B cell (primary cell): ENCODE measurements around the gene CIAO2B. TPM values are rescaled to one million over a fixed set of nuclear protein-coding genes. Genes with fewer than 3 reads are reported as not detected.

Source experiments
- ATAC-seq: fragments of 200-7000 bp; cut with Tn5 transposase; one replicate; pipeline ENCODE4 v1.10.0; 2021; ENCODE audit warnings: low read depth, mild to moderate bottlenecking, moderate number of reproducible peaks, moderate library complexity
- CTCF ChIA-PET: fragments of 350-600 bp; sonication (Branson Sonifier 250); formaldehyde crosslinking; loops from one replicate; lab custom pipeline; 2021; ENCODE audit warnings: antibody characterized with exemption, inconsistent platforms; lab: Charles Lee
- POLR2A ChIA-PET: fragments of 350-600 bp; sonication (Branson Sonifier 250); formaldehyde crosslinking; loops from one replicate; lab custom pipeline; 2021; ENCODE audit warnings: antibody characterized with exemption; lab: Charles Lee
- DNase-seq: peaks from one replicate; pipeline ENCODE4 v3.0.0; 2013
- H2AFZ ChIP-seq: 2 replicates; pipeline ENCODE4 v1.6.1; 2012; ENCODE audit warnings: mild to moderate bottlenecking, low read depth, low read length; ENCODE audit not compliant: insufficient read depth, poor library complexity, severe bottlenecking
- H3K27ac ChIP-seq, 2 donors: 1 replicate in 1 of 2; 2 replicates in 1 of 2; pipeline ENCODE4 v1.5.1; 2012 to 2013; ENCODE audit warnings: low read length in 2 of 2, mild to moderate bottlenecking in 2 of 2, moderate library complexity in 1 of 2
- H3K27me3 ChIP-seq, 4 experiments: fragments of 200-600 bp in 1 of 4; sonication (generic) in 1 of 4; replicated peaks in 1 of 4; 1 replicate in 2 of 4; 2 replicates in 2 of 4; pipeline versions ENCODE4 v1.6.1 to v1.7.0; 2013 to 2016; ENCODE audit warnings: low read length in 3 of 4, mild to moderate bottlenecking in 2 of 4, mixed read lengths in 1 of 4, moderate library complexity in 1 of 4; ENCODE audit not compliant: insufficient read depth in 4 of 4, control insufficient read depth in 3 of 4; ENCODE audit errors: control extremely low read depth in 1 of 4
- H3K36me3 ChIP-seq, 2 experiments: replicated peaks in 1 of 2; 1 replicate in 1 of 2; 2 replicates in 1 of 2; pipeline versions ENCODE4 v1.6.1 to v1.7.1; 2013; ENCODE audit warnings: low read length in 1 of 2; ENCODE audit not compliant: insufficient read depth in 2 of 2, control insufficient read depth in 1 of 2; ENCODE audit errors: control extremely low read depth in 1 of 2, extremely low read depth in 1 of 2
- H3K4me1 ChIP-seq, 2 donors: fragments of 200-600 bp in 1 of 2; sonication (generic) in 1 of 2; 1 replicate in 1 of 2; 2 replicates in 1 of 2; pipeline versions ENCODE4 v1.5.1 to v1.6.1; 2013 to 2017; ENCODE audit warnings: low read length in 2 of 2; ENCODE audit not compliant: control insufficient read depth in 2 of 2, insufficient read depth in 2 of 2
- H3K4me2 ChIP-seq: replicated peaks from 2 replicates; pipeline ENCODE3; 2012; ENCODE audit warnings: mild to moderate bottlenecking, low read depth, low read length; ENCODE audit not compliant: poor library complexity, severe bottlenecking
- H3K4me3 ChIP-seq, 5 experiments: fragments of 200-600 bp in 1 of 5; sonication (generic) in 1 of 5; 1 replicate in 3 of 5; 2 replicates in 2 of 5; pipeline versions ENCODE4 v1.5.1 to v1.7.0; 2011 to 2016; ENCODE audit warnings: low read length in 4 of 5, mild to moderate bottlenecking in 4 of 5, low read depth in 2 of 5, control low read depth in 1 of 5, moderate library complexity in 1 of 5; ENCODE audit not compliant: insufficient read depth in 1 of 5; ENCODE audit errors: control extremely low read depth in 1 of 5, extremely low read depth in 1 of 5
- H3K79me2 ChIP-seq: fragments of 200-600 bp; sonication (generic); one replicate; pipeline ENCODE4 v1.6.0; 2016; ENCODE audit warnings: low read length; ENCODE audit not compliant: control insufficient read depth, insufficient read depth
- H3K9ac ChIP-seq: fragments of 200-600 bp; sonication (generic); 2 replicates; pipeline ENCODE4 v1.6.1; 2017; ENCODE audit warnings: mild to moderate bottlenecking, low read length, moderate library complexity
- H3K9me3 ChIP-seq, 3 donors: one replicate each; pipeline versions ENCODE4 v1.6.1 to v1.7.1; 2013; ENCODE audit warnings: low read length in 2 of 3; ENCODE audit not compliant: control insufficient read depth in 2 of 3, insufficient read depth in 1 of 3; ENCODE audit errors: control extremely low read depth in 1 of 3
- H4K20me1 ChIP-seq: 2 replicates; pipeline ENCODE4 v1.6.0; 2012; ENCODE audit warnings: mild to moderate bottlenecking, low read length; ENCODE audit not compliant: insufficient read depth, control insufficient read depth, poor library complexity, severe bottlenecking
- H3K27ac Mint-ChIP-seq: one replicate; pipeline ENCODE4 v1.8.0; 2021; ENCODE audit warnings: mixed read lengths
- H3K27me3 Mint-ChIP-seq: one replicate; pipeline ENCODE4 v1.8.0; 2021; ENCODE audit warnings: mixed read lengths
- H3K4me1 Mint-ChIP-seq: one replicate; pipeline ENCODE4 v1.8.0; 2021; ENCODE audit warnings: mixed read lengths
- H3K4me3 Mint-ChIP-seq: one replicate; pipeline ENCODE4 v1.8.0; 2021; ENCODE audit warnings: mixed read lengths
- H3K9me3 Mint-ChIP-seq: one replicate; pipeline ENCODE4 v1.8.0; 2022; ENCODE audit warnings: mixed read lengths; ENCODE audit not compliant: insufficient read depth
- CTCF ChIP-seq: fragments of 200-600 bp; IDR thresholded peaks from one replicate; pipeline ENCODE4 v1.8.0; 2022; ENCODE audit warnings: antibody characterized with exemption, mild to moderate bottlenecking
- EZH2 ChIP-seq: IDR thresholded peaks from 2 replicates; pipeline ENCODE4 v1.6.1; 2012; ENCODE audit warnings: borderline replicate concordance, low read depth, mild to moderate bottlenecking, moderate library complexity, low read length; ENCODE audit not compliant: insufficient read depth, poor library complexity, severe bottlenecking
- WGBS: methylation state at CpG from one replicate; pipeline ENCODE4 v1.1.5; 2013; ENCODE audit warnings: missing lambda C conversion rate; ENCODE audit not compliant: insufficient coverage; 5-methylcytosine and 5-hydroxymethylcytosine counted together
- intact Hi-C: fragments of 100-400 bp; cut with micrococcal nuclease; formaldehyde crosslinking; loops from one replicate; pipeline ENCODE4 v1.10.0; 2022
- polyA plus RNA-seq: library from polyadenylated mRNA; depleted of rRNA; stranded (reverse); fragments of >200 nt; gene quantifications from 2 replicates; pipeline ENCODE4 v1.2.3, GENCODE V29; 2012
- total RNA-seq, 2 donors: library from RNA; stranded (reverse); fragments of 120-200 nt in 1 of 2; gene quantifications; 1 replicate in 1 of 2; 2 replicates in 1 of 2; pipeline versions ENCODE4 v1.2.3 to v1.2.4, GENCODE V29; 2013 to 2022

The CIAO2B gene
- total and polyA plus RNA-seq, 2 donors (not counting 1 experiment from before 2014, with no cell fraction given), result 60.6 to 159 TPM

GRCh38 chr16:66944054-66944441 is 9.8 kb upstream of the CIAO2B start:
- peaks cover 0 to 11% (median 0%) of the 10 kb centered on the region in 3 donors for H3K9me3 ChIP-seq
- H4K20me1 ChIP-seq, result no peaks in the 10 kb centered on the region
- 100% methylated on average over 2 of the region's 5 CpGs for WGBS
- no peak overlapping the region for H2AFZ ChIP-seq
- H3K9ac ChIP-seq, result no peak overlapping the region
- H3K4me2 ChIP-seq, result no peak overlapping the region
- Mint-ChIP-seq H3K4me3 (no peak overlapping the region), H3K27ac (no peak overlapping the region), H3K4me1 (peaks cover 18% of the 10 kb centered on the region), H3K27me3 (peaks cover 15% of the 10 kb centered on the region), H3K9me3 (no peaks in the 10 kb centered on the region)
- POLR2A ChIA-PET, result no interaction called here
- ATAC-seq (no peak), DNase-seq (no peak)
- no peak overlapping the region for H3K27ac ChIP-seq
- peaks cover 0 to 44% of the 10 kb centered on the region in 2 experiments for H3K36me3 ChIP-seq
- CTCF ChIA-PET, result interaction anchor here (0.5 to 2.8 kb wide), 5 partner anchors 10 to 251 kb away, joined by 3 to 14 read pairs (median 3); partner anchors contain the start of gene CIAO2B
- intact Hi-C loops, result no loop called here
- H3K4me1 ChIP-seq, result peaks cover 15 to 21% of the 10 kb centered on the region in 2 donors
- TF ChIP-seq CTCF (no peak), EZH2 (no peak)
- no peaks in the 10 kb centered on the region for H3K79me2 ChIP-seq
- H3K4me3 ChIP-seq, result no peak overlapping the region
- peaks cover 0 to 16% (median 8%) of the 10 kb centered on the region in 4 experiments for H3K27me3 ChIP-seq

GRCh38 chr16:66943426-66944053 is 9.3 kb upstream of the CIAO2B start:
- peaks cover 16% of the 10 kb centered on the region for H3K4me1 Mint-ChIP-seq
- no peak overlapping the region for H3K4me3 ChIP-seq
- no peaks in the 10 kb centered on the region for H3K9me3 Mint-ChIP-seq
- no peak for DNase-seq
- no peaks in the 10 kb centered on the region for H4K20me1 ChIP-seq
- H2AFZ ChIP-seq, result no peak overlapping the region
- H3K4me3 Mint-ChIP-seq, result no peak overlapping the region
- no peak overlapping the region for H3K27ac Mint-ChIP-seq
- no peak overlapping the region for H3K9ac ChIP-seq
- peaks cover 0 to 46% of the 10 kb centered on the region in 2 experiments for H3K36me3 ChIP-seq
- H3K27me3 ChIP-seq, result peaks cover 0 to 11% (median 5%) of the 10 kb centered on the region in 4 experiments
- H3K27ac ChIP-seq, result no peak overlapping the region
- ChIA-PET CTCF (interaction anchor here (0.5 to 2.8 kb wide), 3 partner anchors 11 to 252 kb away, joined by 3 to 14 read pairs (median 3); no protein-coding TSS in a partner anchor), POLR2A (no interaction called here)
- no peak overlapping the region for H3K4me2 ChIP-seq
- 94% methylated on average over 9 of the region's 15 CpGs for WGBS
- TF ChIP-seq EZH2 (no peak), CTCF (no peak)
- ATAC-seq, result no peak
- intact Hi-C loops, result no loop called here
- peaks cover 0 to 6% (median 0%) of the 10 kb centered on the region in 3 donors for H3K9me3 ChIP-seq
- peaks cover 10% of the 10 kb centered on the region for H3K27me3 Mint-ChIP-seq
- H3K79me2 ChIP-seq, result no peaks in the 10 kb centered on the region
- peaks cover 10 to 16% of the 10 kb centered on the region in 2 donors for H3K4me1 ChIP-seq
